Duodenal mucosa (tissue), 2 donors: Measurements from ENCODE around the gene TRIM47.

ENCODE experiments used
- H3K27ac ChIP-seq: one replicate; pipeline ENCODE4 v1.7.0; 2013; ENCODE audit warnings: low read depth, low read length
- H3K27me3 ChIP-seq, 2 donors: one replicate each; pipeline ENCODE4 v1.7.0; 2013; ENCODE audit warnings: low read length in 2 of 2, control low read depth in 1 of 2; ENCODE audit not compliant: insufficient read depth in 2 of 2, control insufficient read depth in 1 of 2
- H3K36me3 ChIP-seq, 2 donors: one replicate each; pipeline ENCODE4 v1.7.0; 2013; ENCODE audit warnings: low read length in 2 of 2, control low read depth in 1 of 2; ENCODE audit not compliant: insufficient read depth in 2 of 2, control insufficient read depth in 1 of 2
- H3K4me1 ChIP-seq, 2 donors: one replicate each; pipeline ENCODE4 v1.7.0; 2013; ENCODE audit warnings: low read length in 2 of 2, control low read depth in 1 of 2; ENCODE audit not compliant: insufficient read depth in 2 of 2, control insufficient read depth in 1 of 2
- H3K4me3 ChIP-seq, 2 donors: one replicate each; pipeline ENCODE4 v1.7.0; 2013; ENCODE audit warnings: low read length in 2 of 2, low read depth in 1 of 2
- H3K9ac ChIP-seq, 2 donors: one replicate each; pipeline ENCODE4 v1.7.0; 2013; ENCODE audit warnings: low read length in 2 of 2, low read depth in 1 of 2
- H3K9me3 ChIP-seq, 2 donors: one replicate each; pipeline ENCODE4 v1.7.0; 2013; ENCODE audit warnings: low read length in 2 of 2, control low read depth in 1 of 2; ENCODE audit not compliant: control insufficient read depth in 1 of 2

Gene TRIM47

DNA sequence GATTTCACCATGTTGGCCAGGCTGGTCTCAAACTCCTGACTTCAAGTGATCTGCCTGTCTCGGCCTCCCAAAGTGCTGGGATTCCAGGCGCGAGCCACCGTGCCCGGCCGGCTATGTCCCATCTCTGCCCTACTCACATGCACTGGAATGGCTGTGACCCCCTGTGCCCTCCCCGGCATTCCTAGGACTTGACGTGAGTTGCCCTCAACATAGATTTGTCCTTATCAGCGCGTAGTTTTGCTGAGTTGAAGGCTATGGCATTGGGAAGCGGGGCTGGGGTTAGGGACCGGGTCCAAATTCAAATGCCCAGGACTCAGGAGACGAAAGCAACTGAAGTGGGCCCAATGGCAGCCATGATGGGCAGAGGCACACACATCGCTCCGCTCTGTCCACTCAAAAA, 40.0 kb downstream of the TRIM47 start:
- Histone ChIP-seq H3K4me3 (no peak overlapping the region), H3K9me3 (no peaks in the 10 kb centered on the region), H3K36me3 (peaks cover 0 to 20% of the 10 kb centered on the region in 2 donors), H3K9ac (no peak overlapping the region), H3K27me3 (no peaks in the 10 kb centered on the region), H3K27ac (no peak overlapping the region), H3K4me1 (peaks cover 0 to 9% of the 10 kb centered on the region in 2 donors)

DNA sequence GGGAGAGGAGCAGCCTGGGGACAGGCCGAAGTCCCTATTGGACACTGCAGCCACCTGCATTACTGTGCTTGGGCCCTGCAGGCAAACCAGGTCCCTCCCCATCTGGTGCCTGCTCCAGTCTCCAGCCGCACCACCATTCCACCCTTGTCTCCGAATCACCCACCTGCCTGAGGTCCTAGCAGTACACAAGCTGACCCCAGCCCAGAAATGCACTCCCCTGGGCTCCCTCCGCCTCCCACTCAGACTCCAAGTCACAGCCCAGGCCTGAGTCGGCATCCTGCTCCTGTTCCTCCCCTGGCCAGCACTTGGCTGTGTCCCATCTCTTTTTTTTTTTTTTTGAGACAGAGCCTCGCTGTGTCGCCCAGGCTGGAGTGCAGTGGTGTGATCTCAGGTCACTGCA, 40.5 kb downstream of the TRIM47 start:
- Histone ChIP-seq H3K4me3 (no peak overlapping the region), H3K4me1 (peaks cover 0 to 14% of the 10 kb centered on the region in 2 donors), H3K9ac (no peak overlapping the region), H3K27me3 (no peaks in the 10 kb centered on the region), H3K9me3 (no peaks in the 10 kb centered on the region), H3K27ac (no peak overlapping the region), H3K36me3 (peaks cover 0 to 22% of the 10 kb centered on the region in 2 donors)

DNA sequence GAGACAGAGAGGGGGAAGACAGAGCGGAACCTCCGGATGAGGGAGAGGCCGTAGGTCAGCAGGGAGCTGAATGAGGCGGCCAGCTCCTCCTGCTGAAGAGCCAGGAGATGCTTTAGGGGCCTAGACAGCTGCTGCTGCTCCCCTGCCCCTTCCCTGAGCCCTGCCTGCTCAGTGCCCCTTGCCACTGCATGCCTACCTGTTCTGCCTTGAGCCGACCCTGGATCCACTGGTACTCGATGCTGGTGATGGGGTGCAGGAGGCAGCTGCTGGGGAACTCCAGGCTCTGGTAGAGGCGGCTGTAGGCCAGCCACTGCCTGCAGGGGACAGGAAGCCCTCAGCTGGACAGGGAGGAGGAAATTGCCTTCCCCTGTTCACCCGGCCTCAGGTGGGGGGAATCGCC, 41.8 kb downstream of the TRIM47 start:
- no peak overlapping the region for H3K4me3 ChIP-seq
- H3K27me3 ChIP-seq, result no peaks in the 10 kb centered on the region
- H3K9ac ChIP-seq, result no peak overlapping the region
- H3K27ac ChIP-seq, result no peak overlapping the region
- H3K4me1 ChIP-seq, result peaks cover 0 to 17% of the 10 kb centered on the region in 2 donors
- H3K9me3 ChIP-seq, result no peaks in the 10 kb centered on the region
- peaks cover 0 to 22% of the 10 kb centered on the region in 2 donors for H3K36me3 ChIP-seq

DNA sequence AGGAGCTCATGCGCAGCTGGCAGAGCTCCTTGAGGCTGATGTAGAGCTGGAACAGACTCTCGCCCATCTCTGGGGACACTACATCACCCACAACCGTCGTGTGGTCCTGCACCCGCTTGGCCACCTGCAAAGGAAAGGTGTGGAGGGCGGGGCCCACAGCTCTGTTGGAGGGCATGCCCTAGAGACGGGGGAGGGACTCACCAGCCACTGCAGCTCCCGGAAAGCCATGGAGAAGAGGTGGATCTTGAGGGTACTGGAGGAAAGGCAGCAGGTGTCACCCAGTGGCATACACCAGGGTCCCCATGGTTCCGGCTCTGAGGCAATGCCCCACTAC, 42.8 kb downstream of the TRIM47 start:
- Histone ChIP-seq H3K4me3 (no peak overlapping the region), H3K9ac (no peak overlapping the region), H3K36me3 (peaks cover 0 to 23% of the 10 kb centered on the region in 2 donors), H3K9me3 (no peaks in the 10 kb centered on the region), H3K27ac (no peak overlapping the region), H3K4me1 (peaks cover 6 to 21% of the 10 kb centered on the region in 2 donors), H3K27me3 (no peaks in the 10 kb centered on the region)

DNA sequence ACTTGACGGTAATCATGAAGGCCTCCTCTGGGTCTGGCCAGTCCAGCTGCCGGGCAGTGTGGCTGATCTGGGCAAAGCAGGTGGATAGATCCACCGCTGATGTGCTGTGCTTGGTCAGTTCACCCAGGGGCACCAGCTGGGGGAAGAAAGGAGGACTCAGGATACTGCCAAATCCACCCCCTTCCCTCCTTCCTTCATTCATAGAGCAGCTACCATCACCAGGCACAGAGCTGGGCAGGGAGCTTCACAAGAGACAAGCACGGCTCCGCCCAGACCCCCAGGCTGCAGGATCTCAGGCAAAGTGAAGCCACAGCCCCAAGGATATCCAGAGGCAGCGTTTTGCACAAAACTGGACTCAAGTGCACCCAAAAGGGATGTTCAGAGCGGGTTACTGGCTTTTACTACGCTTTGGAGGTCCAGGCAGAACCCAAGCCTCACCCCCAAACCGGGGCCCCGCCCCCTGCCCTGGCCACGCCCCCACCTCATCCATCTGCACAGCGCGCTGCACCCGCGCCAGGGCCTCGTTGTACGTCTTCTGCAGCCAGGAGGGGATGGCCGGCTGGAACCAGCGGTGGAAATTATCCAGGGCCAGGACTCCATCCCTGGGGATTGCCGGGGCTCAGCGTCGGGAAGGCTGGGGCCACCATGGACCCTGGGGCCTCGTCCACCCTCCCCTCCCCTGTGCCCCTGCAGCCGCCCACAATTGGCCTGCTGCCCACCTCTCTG, 43.3 kb downstream of the TRIM47 start:
- Histone ChIP-seq H3K27ac (no peak overlapping the region), H3K36me3 (peaks cover 0 to 25% of the 10 kb centered on the region in 2 donors), H3K27me3 (no peaks in the 10 kb centered on the region), H3K9me3 (no peaks in the 10 kb centered on the region), H3K4me3 (no peak overlapping the region), H3K4me1 (peaks cover 6 to 22% of the 10 kb centered on the region in 2 donors), H3K9ac (peak overlapping the region in 1 of 2 donors; percentile 6)

DNA sequence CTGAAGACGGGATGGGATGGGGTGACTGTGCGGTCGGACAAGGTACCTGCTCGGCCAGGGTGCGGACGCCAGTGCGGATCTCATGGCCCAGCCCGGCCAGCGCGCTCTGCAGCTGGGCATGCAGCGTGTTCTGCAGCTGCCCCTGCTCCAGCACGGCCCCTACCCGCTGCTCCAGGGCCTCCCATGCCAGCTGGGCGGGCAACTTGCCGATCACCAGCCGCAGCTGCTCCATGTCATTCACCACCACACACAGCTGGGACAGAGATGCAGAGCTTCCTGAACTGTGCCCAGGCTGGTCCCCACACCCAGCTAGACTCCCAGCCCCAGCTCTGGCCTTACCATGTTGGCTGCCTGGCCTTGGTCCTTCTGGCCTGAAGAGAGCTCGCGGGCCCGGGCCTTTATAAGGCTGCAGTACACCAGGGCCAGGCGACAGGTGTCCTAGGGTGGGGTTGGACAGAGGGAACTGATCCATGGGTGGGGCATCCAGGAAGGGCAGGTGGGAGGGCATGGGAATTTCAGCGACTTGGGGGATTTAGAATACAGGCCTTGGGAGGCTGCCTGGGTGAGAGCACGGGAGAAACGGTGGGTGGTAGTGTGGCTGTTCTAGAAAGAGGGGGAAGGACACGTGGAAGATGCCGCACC, 44.0 kb downstream of the TRIM47 start:
- Histone ChIP-seq H3K4me3 (no peak overlapping the region), H3K36me3 (peaks cover 0 to 22% of the 10 kb centered on the region in 2 donors), H3K9ac (peak overlapping the region in 1 of 2 donors; percentile 6), H3K27ac (no peak overlapping the region), H3K9me3 (no peaks in the 10 kb centered on the region), H3K4me1 (peaks cover 6 to 22% of the 10 kb centered on the region in 2 donors), H3K27me3 (no peaks in the 10 kb centered on the region)

DNA sequence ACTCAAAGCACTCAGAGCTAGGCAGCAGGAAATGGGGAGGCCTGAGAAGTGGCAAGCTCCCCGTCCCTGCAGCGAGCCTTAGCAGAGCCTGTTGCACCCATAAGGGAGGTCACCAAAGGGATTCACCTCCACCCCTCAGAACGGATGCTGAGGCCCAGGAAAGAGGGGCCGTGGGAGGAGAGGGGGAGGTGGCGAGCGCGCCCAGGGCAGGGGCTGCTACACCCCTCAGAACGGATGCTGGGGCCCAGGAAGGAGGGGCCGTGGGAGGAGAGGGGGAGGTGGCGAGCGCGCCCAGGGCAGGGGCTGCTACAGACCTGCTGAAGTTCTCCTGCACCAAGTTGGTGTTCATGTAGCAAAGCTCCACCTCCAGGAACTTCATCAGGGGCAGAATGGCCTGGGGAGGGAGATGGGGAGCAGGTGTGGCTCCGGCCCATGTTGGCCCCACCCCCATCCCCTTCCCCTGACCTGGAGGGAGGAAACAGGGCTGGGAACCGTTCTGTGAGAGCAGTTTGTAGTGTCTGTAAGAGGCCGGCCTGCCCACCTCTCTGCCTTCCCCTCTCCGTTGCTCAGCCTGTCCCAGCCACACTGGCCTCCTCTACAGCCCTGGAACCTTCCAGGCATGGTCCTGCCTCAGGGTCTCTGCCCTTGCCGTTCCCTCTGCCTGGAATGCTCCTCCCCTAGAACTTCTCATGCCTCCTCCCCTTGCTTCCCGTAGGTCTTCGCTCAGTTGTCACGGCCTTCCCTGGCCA, 45.6 kb downstream of the TRIM47 start:
- no peaks in the 10 kb centered on the region for H3K27me3 ChIP-seq
- H3K4me3 ChIP-seq, result peak overlapping the region in 1 of 2 donors; percentile 6
- peak overlapping the region; percentile 6 to 33 for H3K9ac ChIP-seq
- peaks cover 4 to 25% of the 10 kb centered on the region in 2 donors for H3K36me3 ChIP-seq
- H3K4me1 ChIP-seq, result peaks cover 6 to 27% of the 10 kb centered on the region in 2 donors
- no peaks in the 10 kb centered on the region for H3K9me3 ChIP-seq
- H3K27ac ChIP-seq, result no peak overlapping the region

DNA sequence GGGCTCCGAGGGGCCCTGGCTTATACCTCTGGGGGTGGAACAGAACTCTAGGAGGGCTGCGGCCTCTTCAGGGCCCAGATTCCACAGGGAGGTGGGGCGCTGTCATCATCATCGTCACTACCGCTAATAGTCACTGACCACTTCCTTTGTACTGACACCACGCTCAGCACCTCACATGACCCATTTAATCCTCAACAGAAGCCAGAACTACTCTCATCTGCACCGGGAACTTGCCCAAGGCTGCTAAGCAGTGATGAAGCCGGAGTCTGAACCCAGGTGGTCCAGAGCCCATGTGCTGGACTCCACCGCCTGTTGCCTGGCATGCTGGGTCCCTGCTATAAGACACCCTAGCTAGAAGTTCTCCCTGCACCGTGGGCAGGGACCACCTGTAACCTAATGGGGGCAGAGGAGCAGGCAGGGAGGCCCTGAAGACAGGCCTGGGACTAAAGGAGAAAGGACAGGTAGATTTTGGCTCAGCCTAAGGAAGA, 46.2 kb downstream of the TRIM47 start:
- no peaks in the 10 kb centered on the region for H3K27me3 ChIP-seq
- H3K4me1 ChIP-seq, result peaks cover 6 to 32% of the 10 kb centered on the region in 2 donors
- H3K4me3 ChIP-seq, result peak overlapping the region in 1 of 2 donors; percentile 6
- peaks cover 4 to 25% of the 10 kb centered on the region in 2 donors for H3K36me3 ChIP-seq
- H3K9me3 ChIP-seq, result no peaks in the 10 kb centered on the region
- no peak overlapping the region for H3K9ac ChIP-seq
- no peak overlapping the region for H3K27ac ChIP-seq

DNA sequence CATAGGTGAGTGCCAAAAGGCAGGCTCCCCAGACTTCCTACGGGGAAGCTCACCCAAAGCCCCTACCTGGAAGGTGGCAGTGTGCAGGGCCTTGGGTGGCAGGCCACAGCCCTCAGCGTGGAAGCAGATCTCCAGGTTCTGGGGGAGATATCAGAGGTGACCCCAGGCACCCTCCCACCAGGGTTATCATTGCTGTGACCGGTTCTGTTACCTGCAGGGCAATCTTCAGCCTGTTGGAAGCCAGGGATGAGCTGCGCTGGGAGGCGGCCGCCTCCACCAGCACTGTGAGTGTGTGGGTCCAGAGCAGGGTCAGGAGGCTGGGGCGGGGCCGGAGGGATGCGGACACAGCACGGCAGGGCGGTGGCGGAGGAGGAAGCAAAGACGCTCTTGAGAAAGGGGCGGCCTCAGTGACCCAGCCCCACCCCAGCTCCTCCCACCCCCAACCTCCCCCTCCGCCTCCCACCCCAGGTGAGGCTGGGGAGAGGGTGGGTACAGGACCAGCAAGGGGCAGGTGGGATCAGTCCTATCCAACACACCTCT, 47.3 kb downstream of the TRIM47 start:
- Histone ChIP-seq H3K4me1 (peaks cover 6 to 37% of the 10 kb centered on the region in 2 donors), H3K9ac (peak overlapping the region; percentile 53 to 57), H3K36me3 (peaks cover 4 to 26% of the 10 kb centered on the region in 2 donors), H3K27ac (no peak overlapping the region), H3K4me3 (peak overlapping the region; percentile 57 to 63), H3K27me3 (no peaks in the 10 kb centered on the region), H3K9me3 (no peaks in the 10 kb centered on the region)
